Measurements from ENCODE around the gene TRAF3IP3.
"Not testable (repeated sequence)": the region's sequence is repeated elsewhere in the genome, so short reads cannot be mapped to it uniquely, and the experiment has no call there.

Gene TRAF3IP3

GRCh38 chr1:209787551-209787950, 31.7 kb downstream of the TRAF3IP3 start:
- H3K36me3 ChIP-seq (ENCODE audit: insufficient read depth, insufficient read length, low read length), result peaks cover 9% of the 10 kb centered on the region
- no peak for DNase-seq (ENCODE audit: low read depth, low spot score)
- no peaks in the 10 kb centered on the region for H3K27me3 ChIP-seq (ENCODE audit: insufficient read depth, insufficient read length)
- no peak for TF ChIP-seq SUZ12 (IDR thresholded peaks at IDR 0.05; ENCODE audit: extremely low read depth, insufficient read depth, insufficient read length)
- TF ChIP-seq ZNF274 (IDR thresholded peaks at IDR 0.05; ENCODE audit: low read depth, low read length), result no peak
- TF ChIP-seq YY1 (IDR thresholded peaks at IDR 0.05; ENCODE audit: insufficient read depth, insufficient read length), result no peak
- H3K4me3 ChIP-seq (ENCODE audit: insufficient read length, low read depth), result no peak overlapping the region
- no peaks in the 10 kb centered on the region for H3K9me3 ChIP-seq (ENCODE audit: insufficient read depth, low read length)
- no peak overlapping the region for H3K9ac ChIP-seq (ENCODE audit: insufficient read length, low read depth)
- no peaks in the 10 kb centered on the region for H3K4me1 ChIP-seq (ENCODE audit: insufficient read depth, insufficient read length)

GRCh38 chr1:209789245-209789644, 33.4 kb downstream of the TRAF3IP3 start:
- no peaks in the 10 kb centered on the region for H3K27me3 ChIP-seq (ENCODE audit: insufficient read depth, insufficient read length)
- no peak overlapping the region for H3K9ac ChIP-seq (ENCODE audit: insufficient read length, low read depth)
- H3K4me3 ChIP-seq (ENCODE audit: insufficient read length, low read depth), result no peak overlapping the region
- no peak for TF ChIP-seq ZNF274 (IDR thresholded peaks at IDR 0.05; ENCODE audit: low read depth, low read length)
- no peak for TF ChIP-seq SUZ12 (IDR thresholded peaks at IDR 0.05; ENCODE audit: extremely low read depth, insufficient read depth, insufficient read length)
- DNase-seq (ENCODE audit: low read depth, low spot score), result no peak
- no peaks in the 10 kb centered on the region for H3K36me3 ChIP-seq (ENCODE audit: insufficient read depth, insufficient read length, low read length)
- H3K9me3 ChIP-seq (ENCODE audit: insufficient read depth, low read length), result no peaks in the 10 kb centered on the region
- no peaks in the 10 kb centered on the region for H3K4me1 ChIP-seq (ENCODE audit: insufficient read depth, insufficient read length)

- no peak overlapping the region for H3K9ac ChIP-seq (ENCODE audit: insufficient read length, low read depth)
- no peak overlapping the region for H3K4me3 ChIP-seq (ENCODE audit: insufficient read length, low read depth)
- peak; percentile 25 for DNase-seq (ENCODE audit: low read depth, low spot score)
- H3K36me3 ChIP-seq (ENCODE audit: insufficient read depth, insufficient read length, low read length), result peaks cover 4% of the 10 kb centered on the region
- H3K9me3 ChIP-seq (ENCODE audit: insufficient read depth, low read length), result no peaks in the 10 kb centered on the region
- no peak for TF ChIP-seq ZNF274 (IDR thresholded peaks at IDR 0.05; ENCODE audit: low read depth, low read length)
- H3K27me3 ChIP-seq (ENCODE audit: insufficient read depth, insufficient read length), result no peaks in the 10 kb centered on the region
- no peaks in the 10 kb centered on the region for H3K4me1 ChIP-seq (ENCODE audit: insufficient read depth, insufficient read length)
These were observed 34.7 kb downstream of the TRAF3IP3 start for GRCh38 chr1:209790286-209791193.

- Histone ChIP-seq H3K27me3 (ENCODE audit: insufficient read depth, insufficient read length) (no peaks in the 10 kb centered on the region), H3K4me3 (ENCODE audit: insufficient read length, low read depth) (no peak overlapping the region), H3K9me3 (ENCODE audit: insufficient read depth, low read length) (no peaks in the 10 kb centered on the region), H3K4me1 (ENCODE audit: insufficient read depth, insufficient read length) (no peaks in the 10 kb centered on the region), H3K9ac (ENCODE audit: insufficient read length, low read depth) (no peak overlapping the region), H3K36me3 (ENCODE audit: insufficient read depth, insufficient read length, low read length) (peaks cover 4% of the 10 kb centered on the region)
- no peak for DNase-seq (ENCODE audit: low read depth, low spot score)
- TF ChIP-seq YY1 (IDR thresholded peaks at IDR 0.05; ENCODE audit: insufficient read depth, insufficient read length) (no peak), ZNF274 (IDR thresholded peaks at IDR 0.05; ENCODE audit: low read depth, low read length) (no peak), SUZ12 (IDR thresholded peaks at IDR 0.05; ENCODE audit: extremely low read depth, insufficient read depth, insufficient read length) (no peak)
These were observed 36.1 kb downstream of the TRAF3IP3 start for GRCh38 chr1:209791920-209792319.

GRCh38 chr1:209793711-209794110, 37.9 kb downstream of the TRAF3IP3 start:
- not testable (repeated sequence) for H3K36me3 ChIP-seq (ENCODE audit: insufficient read depth, insufficient read length, low read length); H3K4me3 ChIP-seq (ENCODE audit: insufficient read length, low read depth); H3K27me3 ChIP-seq (ENCODE audit: insufficient read depth, insufficient read length); H3K9me3 ChIP-seq (ENCODE audit: insufficient read depth, low read length); H3K4me1 ChIP-seq (ENCODE audit: insufficient read depth, insufficient read length); DNase-seq (ENCODE audit: low read depth, low spot score); H3K9ac ChIP-seq (ENCODE audit: insufficient read length, low read depth)

- no peak for DNase-seq (ENCODE audit: low read depth, low spot score)
- H3K9me3 ChIP-seq (ENCODE audit: insufficient read depth, low read length), result no peaks in the 10 kb centered on the region
- peaks cover 4% of the 10 kb centered on the region for H3K36me3 ChIP-seq (ENCODE audit: insufficient read depth, insufficient read length, low read length)
- no peak for TF ChIP-seq ZNF274 (IDR thresholded peaks at IDR 0.05; ENCODE audit: low read depth, low read length)
- no peak for TF ChIP-seq YY1 (IDR thresholded peaks at IDR 0.05; ENCODE audit: insufficient read depth, insufficient read length)
- TF ChIP-seq SUZ12 (IDR thresholded peaks at IDR 0.05; ENCODE audit: extremely low read depth, insufficient read depth, insufficient read length), result no peak
- H3K9ac ChIP-seq (ENCODE audit: insufficient read length, low read depth), result no peak overlapping the region
- no peaks in the 10 kb centered on the region for H3K27me3 ChIP-seq (ENCODE audit: insufficient read depth, insufficient read length)
- H3K4me3 ChIP-seq (ENCODE audit: insufficient read length, low read depth), result no peak overlapping the region
- no peaks in the 10 kb centered on the region for H3K4me1 ChIP-seq (ENCODE audit: insufficient read depth, insufficient read length)
These were observed 42.3 kb downstream of the TRAF3IP3 start for GRCh38 chr1:209797978-209798639.

GRCh38 chr1:209800984-209801834, 45.4 kb downstream of the TRAF3IP3 start:
- Histone ChIP-seq H3K36me3 (ENCODE audit: insufficient read depth, insufficient read length, low read length) (no peaks in the 10 kb centered on the region), H3K9ac (ENCODE audit: insufficient read length, low read depth) (no peak overlapping the region), H3K27me3 (ENCODE audit: insufficient read depth, insufficient read length) (no peaks in the 10 kb centered on the region), H3K9me3 (ENCODE audit: insufficient read depth, low read length) (no peaks in the 10 kb centered on the region), H3K4me1 (ENCODE audit: insufficient read depth, insufficient read length) (peaks cover 3% of the 10 kb centered on the region), H3K4me3 (ENCODE audit: insufficient read length, low read depth) (no peak overlapping the region)
- TF ChIP-seq SUZ12 (IDR thresholded peaks at IDR 0.05; ENCODE audit: extremely low read depth, insufficient read depth, insufficient read length), result no peak
- DNase-seq (ENCODE audit: low read depth, low spot score), result no peak
